Ecto neural progenitor cell (in vitro differentiated cells): Measurements from ENCODE around the gene CYP46A1.
"Not testable (repeated sequence)": the region's sequence is repeated elsewhere in the genome, so short reads cannot be mapped to it uniquely, and the experiment has no call there.

Source experiments
- DNase-seq: peaks from one replicate; pipeline ENCODE4 v3.0.0-alpha.2; 2018; ENCODE audit warnings: low spot score

The CYP46A1 gene

GRCh38 chr14:99657645-99658155 lies 26.4 kb upstream of the CYP46A1 start:
- DNase-seq, result no peak

GRCh38 chr14:99658218-99658845 lies 25.8 kb upstream of the CYP46A1 start:
- no peak for DNase-seq

GRCh38 chr14:99659333-99659741 lies 24.8 kb upstream of the CYP46A1 start:
- DNase-seq, result no peak

GRCh38 chr14:99660006-99660566 lies 24.0 kb upstream of the CYP46A1 start:
- DNase-seq, result no peak

- no peak for DNase-seq
These were observed 23.3 kb upstream of the CYP46A1 start for GRCh38 chr14:99660794-99661193.

GRCh38 chr14:99661206-99661605 lies 22.9 kb upstream of the CYP46A1 start:
- not testable (repeated sequence) for DNase-seq

- no peak for DNase-seq
These were observed 21.3 kb upstream of the CYP46A1 start for GRCh38 chr14:99662846-99663245.

GRCh38 chr14:99663386-99664057 lies 20.6 kb upstream of the CYP46A1 start:
- DNase-seq, result no peak

GRCh38 chr14:99664058-99664936 lies 19.8 kb upstream of the CYP46A1 start:
- DNase-seq, result peak; percentile 88

GRCh38 chr14:99664937-99665273 lies 19.2 kb upstream of the CYP46A1 start:
- DNase-seq, result no peak

- DNase-seq, result no peak
These were observed 17.6 kb upstream of the CYP46A1 start for GRCh38 chr14:99666533-99666932.

- DNase-seq, result no peak
These were observed 17.1 kb upstream of the CYP46A1 start for GRCh38 chr14:99667045-99667444.

GRCh38 chr14:99667821-99668220 lies 16.3 kb upstream of the CYP46A1 start:
- no peak for DNase-seq

GRCh38 chr14:99668307-99669295 lies 15.5 kb upstream of the CYP46A1 start:
- no peak for DNase-seq

GRCh38 chr14:99670361-99671234 lies 13.5 kb upstream of the CYP46A1 start:
- DNase-seq, result no peak

- peak; percentile 75 for DNase-seq
These were observed 12.6 kb upstream of the CYP46A1 start for GRCh38 chr14:99671235-99672224.

- no peak for DNase-seq
These were observed 11.4 kb upstream of the CYP46A1 start for GRCh38 chr14:99672506-99673304.
